ENCODE data around the gene VPS72. TPM values are rescaled to one million over a fixed set of nuclear protein-coding genes. Genes with fewer than 3 reads are reported as not detected.

Gene VPS72
- total and polyA plus RNA-seq, 5 experiments from 2014 or later: 58.3 to 79.1 (median 69.7) TPM

DNA sequence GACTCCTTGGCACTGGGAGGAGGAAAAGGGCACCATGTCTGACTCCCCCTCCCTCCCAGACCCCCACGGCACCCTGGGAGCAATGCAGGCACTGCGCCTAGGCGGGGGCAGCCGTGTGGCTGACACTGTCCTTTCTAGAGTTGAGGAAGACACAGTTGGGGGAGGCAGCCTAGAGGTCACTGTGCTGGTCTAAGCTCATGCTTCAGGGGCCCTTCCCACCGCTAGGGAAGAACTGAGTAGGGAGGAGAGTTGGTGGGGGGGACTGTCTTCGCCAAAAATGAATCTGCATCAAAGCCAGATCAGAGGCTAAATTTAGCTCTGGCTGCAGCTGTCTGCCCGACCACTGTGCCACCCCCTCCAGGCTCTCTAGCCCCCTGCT is 47.0 kb downstream of the VPS72 start:
- Mint-ChIP-seq H3K36me3 (no peaks in the 10 kb centered on the region), H3K4me3 (no peak overlapping the region), H3K9me3 (no peaks in the 10 kb centered on the region), H3K27me3 (no peaks in the 10 kb centered on the region), H3K27ac (no peak overlapping the region), H3K4me1 (peaks cover 11 to 23% (median 14%) of the 10 kb centered on the region in 4 donors)
- no peak for DNase-seq
- no peak for ATAC-seq
- POLR2A ChIA-PET: interaction anchor here (1.1 to 3.9 kb wide), 2 partner anchors 11 to 85 kb away, joined by 5 to 24 read pairs; no protein-coding TSS in a partner anchor

DNA sequence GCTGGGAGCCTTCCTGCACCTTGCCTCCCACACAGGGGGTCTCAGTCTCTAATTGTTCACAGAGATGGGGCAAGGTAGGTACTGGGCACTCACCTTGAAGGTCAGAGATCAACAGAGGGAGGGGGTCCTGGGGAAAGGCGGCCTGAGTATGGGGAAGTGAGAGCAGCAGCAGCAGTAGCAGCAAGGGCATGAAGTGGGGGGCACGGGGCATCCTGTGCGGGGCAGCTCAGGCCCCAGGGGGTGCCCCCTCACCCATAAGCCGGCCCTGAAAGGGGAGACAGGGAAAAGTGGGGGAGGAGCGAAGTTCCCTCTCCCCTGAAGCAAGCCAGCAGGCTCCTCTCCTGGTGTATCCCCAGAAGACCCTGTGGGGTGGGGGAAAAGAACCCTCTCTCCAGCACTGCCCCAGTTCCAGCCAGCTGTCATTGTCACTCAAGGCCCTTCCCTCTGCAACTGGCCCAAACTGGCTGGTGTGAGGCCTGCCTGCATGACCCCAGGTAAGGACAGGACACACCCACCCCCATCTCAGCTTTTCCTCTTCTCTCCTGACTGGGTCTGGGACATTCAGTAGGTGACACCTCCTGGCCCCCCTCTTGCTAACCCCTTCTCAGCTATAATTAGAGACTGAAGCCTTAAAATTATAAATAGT is 47.5 kb downstream of the VPS72 start:
- no peak for ATAC-seq
- Mint-ChIP-seq H3K9me3 (no peaks in the 10 kb centered on the region), H3K4me1 (peaks cover 11 to 21% (median 14%) of the 10 kb centered on the region in 4 donors), H3K36me3 (no peaks in the 10 kb centered on the region), H3K4me3 (no peak overlapping the region), H3K27ac (no peak overlapping the region), H3K27me3 (no peaks in the 10 kb centered on the region)
- POLR2A ChIA-PET: interaction anchor here (3.9 kb wide), 1 partner anchor 11 kb away, joined by 24 read pairs; no protein-coding TSS in a partner anchor
- no peak for DNase-seq

DNA sequence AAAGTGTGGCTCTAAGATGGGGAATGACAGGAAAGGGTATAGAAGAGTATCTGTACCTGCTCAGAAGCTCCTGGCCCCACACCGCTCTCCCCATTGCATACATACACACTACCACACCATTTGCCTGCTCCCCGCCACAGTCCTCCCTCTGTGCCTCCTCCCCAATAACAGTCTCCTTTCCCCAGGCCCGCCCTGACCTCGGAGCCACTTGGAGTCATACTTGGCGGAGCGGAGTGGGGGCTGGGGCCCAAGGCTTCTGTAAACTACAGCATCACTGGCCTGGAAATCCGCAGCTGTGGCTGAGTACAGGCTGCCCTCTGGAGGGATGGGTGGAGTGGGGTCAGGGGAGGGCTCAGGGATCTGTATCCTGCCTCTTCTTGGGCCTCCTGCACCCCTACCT is 52.2 kb downstream of the VPS72 start:
- H3K36me3 Mint-ChIP-seq: no peaks in the 10 kb centered on the region
- peak overlapping the region in 1 of 10 donors; percentile 39 for H3K4me3 Mint-ChIP-seq
- ATAC-seq: no peak
- POLR2A ChIA-PET: interaction anchor here (0.6 kb wide), 1 partner anchor 10 kb away, joined by 6 read pairs; no protein-coding TSS in a partner anchor
- H3K4me1 Mint-ChIP-seq: peaks cover 0 to 8% (median 2%) of the 10 kb centered on the region in 4 donors
- H3K9me3 Mint-ChIP-seq: no peaks in the 10 kb centered on the region
- no peaks in the 10 kb centered on the region for H3K27me3 Mint-ChIP-seq
- no peak overlapping the region for H3K27ac Mint-ChIP-seq
- DNase-seq: no peak

DNA sequence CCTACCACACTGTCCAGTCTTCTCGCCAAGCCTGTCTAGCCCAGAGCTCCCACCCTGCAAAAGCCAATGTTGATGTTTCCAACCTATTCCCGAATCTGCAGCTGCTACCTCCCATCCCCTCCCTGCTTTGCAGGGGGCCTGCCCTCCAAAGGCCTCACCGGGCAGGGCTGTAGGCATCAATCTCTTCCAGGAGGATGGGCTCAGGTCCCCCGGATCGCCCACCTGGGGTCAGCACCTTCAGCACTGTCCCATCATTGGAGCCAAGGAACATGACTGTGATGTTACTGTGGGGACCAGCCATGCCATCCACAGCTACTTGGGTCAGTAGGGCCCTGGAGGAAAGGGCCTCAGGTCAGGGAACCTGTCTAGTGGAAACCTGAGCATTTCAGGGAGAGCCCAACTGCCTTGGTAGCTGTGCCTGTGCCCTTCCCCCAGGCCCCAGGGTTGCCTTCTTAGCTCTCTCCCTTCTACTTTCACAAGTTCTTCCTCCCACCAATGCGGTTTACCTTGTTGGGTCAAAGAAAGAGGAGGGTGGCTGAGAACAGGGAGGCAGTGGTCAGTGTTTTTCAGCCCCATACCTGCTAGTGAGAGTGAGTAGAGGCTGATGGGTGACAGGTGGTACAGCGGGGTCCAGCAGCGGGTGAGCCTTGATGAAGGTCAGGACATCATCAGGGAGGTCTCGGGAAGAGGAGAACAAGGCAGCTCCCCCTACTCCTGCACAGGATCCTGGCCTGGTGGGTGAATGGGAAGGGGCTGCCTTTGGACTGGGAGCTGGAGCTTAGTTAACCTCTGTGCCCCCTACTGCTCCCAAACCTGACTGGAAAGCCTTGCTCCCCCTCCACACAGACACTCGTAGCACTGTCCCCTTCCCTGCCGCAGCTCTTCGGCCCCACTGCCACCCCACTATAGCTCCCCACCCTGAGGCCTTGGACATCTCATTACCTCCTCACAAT is 54.3 kb downstream of the VPS72 start:
- Mint-ChIP-seq H3K27me3 (no peaks in the 10 kb centered on the region), H3K27ac (peak overlapping the region in 3 of 10 donors; percentile 17 to 43 (median 34)), H3K4me1 (peaks cover 5 to 21% (median 10%) of the 10 kb centered on the region in 4 donors), H3K4me3 (no peak overlapping the region), H3K9me3 (no peaks in the 10 kb centered on the region), H3K36me3 (no peaks in the 10 kb centered on the region)
- POLR2A ChIA-PET: no interaction called here
- DNase-seq (no peak), ATAC-seq (no peak)

DNA sequence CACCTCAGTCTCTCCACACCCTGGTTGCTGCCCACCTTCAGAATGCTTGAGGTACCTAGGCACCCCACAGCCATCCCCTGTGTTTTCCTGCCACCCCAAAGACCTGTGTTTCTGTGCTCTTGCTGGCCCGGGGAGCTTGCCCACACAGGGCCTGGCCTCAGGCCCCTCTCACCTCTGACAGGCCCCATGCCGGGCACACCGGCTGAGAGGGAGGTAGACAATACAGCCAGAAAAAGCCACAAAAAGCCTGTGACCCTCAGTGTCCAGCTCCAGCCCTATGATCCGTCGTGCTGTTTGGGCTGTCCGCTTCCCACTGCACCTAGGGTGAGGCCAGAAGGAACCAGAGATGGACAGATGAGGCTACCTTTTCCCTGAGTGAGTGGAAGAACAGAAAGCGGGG is 55.0 kb downstream of the VPS72 start:
- no peaks in the 10 kb centered on the region for H3K27me3 Mint-ChIP-seq
- DNase-seq (no peak), ATAC-seq (no peak)
- H3K27ac Mint-ChIP-seq: no peak overlapping the region
- H3K36me3 Mint-ChIP-seq: no peaks in the 10 kb centered on the region
- H3K4me3 Mint-ChIP-seq: peak overlapping the region in 1 of 10 donors; percentile 24
- no peaks in the 10 kb centered on the region for H3K9me3 Mint-ChIP-seq
- H3K4me1 Mint-ChIP-seq: peaks cover 5 to 21% (median 12%) of the 10 kb centered on the region in 4 donors
- POLR2A ChIA-PET: no interaction called here

DNA sequence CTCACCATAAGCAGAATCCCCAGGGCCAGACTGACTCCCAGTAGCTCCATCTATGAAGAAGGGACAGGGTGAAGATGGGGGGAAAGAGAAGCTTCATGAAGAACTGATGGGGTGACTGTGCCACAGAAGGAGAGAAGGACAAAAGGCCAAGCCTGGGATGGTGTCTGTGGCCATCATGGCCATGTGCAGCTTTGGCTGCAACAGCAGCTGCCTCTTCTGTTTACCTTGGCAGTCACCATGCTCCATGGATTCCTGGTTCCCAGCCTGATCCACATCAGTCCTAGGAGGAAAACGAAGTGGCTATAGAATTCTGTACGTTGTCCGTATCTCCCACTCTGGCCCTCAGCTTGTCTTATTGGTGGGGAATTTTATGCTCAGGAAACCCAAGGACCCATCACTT is 55.6 kb downstream of the VPS72 start:
- ATAC-seq (no peak), DNase-seq (no peak)
- Mint-ChIP-seq H3K4me1 (peaks cover 5 to 21% (median 12%) of the 10 kb centered on the region in 4 donors), H3K27me3 (no peaks in the 10 kb centered on the region), H3K4me3 (peak overlapping the region in 4 of 10 donors; percentile 13 to 34 (median 16)), H3K36me3 (no peaks in the 10 kb centered on the region), H3K9me3 (no peaks in the 10 kb centered on the region), H3K27ac (peak overlapping the region in 2 of 10 donors; percentile 71 to 75)
- POLR2A ChIA-PET: interaction anchor here (0.5 kb wide), 1 partner anchor 877 kb away, joined by 3 read pairs; the partner anchor contains the start of gene CA14

DNA sequence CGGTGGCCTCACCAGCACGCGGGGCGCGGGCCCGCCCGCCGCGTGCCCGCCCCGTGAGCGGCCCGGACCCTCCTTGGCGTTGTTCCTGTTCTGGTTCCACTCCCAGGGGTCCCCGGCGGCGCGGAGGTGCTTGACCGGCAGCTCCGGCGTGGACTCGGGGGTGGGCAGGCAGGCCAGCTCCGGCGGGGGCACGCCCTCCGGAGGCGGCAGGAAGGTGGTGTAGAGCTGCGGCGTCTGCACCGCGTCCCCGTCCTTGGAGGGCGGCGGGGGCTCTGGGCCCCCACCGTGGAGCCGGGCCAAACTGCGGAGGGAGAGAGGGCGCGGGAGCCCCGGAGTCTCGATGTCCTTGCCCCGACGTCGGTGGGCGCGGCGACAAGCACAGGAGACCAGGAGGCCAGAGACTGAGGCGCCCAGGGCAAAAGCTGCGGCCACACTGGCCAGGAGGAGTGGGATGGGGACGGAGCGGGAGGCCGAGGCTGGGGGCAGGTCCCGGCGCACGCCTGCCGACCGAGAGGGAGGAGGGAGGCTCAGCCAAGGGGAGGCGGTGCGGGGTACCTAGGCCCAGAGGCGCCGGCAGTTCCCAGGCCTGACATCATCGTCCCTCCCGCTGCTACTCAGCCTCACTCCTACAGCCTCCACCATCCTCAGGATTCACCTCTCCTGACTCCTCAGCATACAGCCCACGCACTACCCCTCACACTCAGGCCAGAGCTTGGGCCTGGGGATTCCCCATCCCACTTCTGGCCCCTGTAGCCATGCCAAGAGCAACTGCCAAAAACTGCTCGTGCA is 56.8 kb downstream of the VPS72 start:
- H3K27ac Mint-ChIP-seq: no peak overlapping the region
- no peaks in the 10 kb centered on the region for H3K9me3 Mint-ChIP-seq
- no peaks in the 10 kb centered on the region for H3K27me3 Mint-ChIP-seq
- peaks cover 0 to 2% (median 0%) of the 10 kb centered on the region in 3 donors for H3K36me3 Mint-ChIP-seq
- no peak overlapping the region for H3K4me3 Mint-ChIP-seq
- DNase-seq (no peak), ATAC-seq (no peak)
- H3K4me1 Mint-ChIP-seq: peaks cover 5 to 21% (median 12%) of the 10 kb centered on the region in 4 donors
- POLR2A ChIA-PET: interaction anchor here (3.1 kb wide), 1 partner anchor 9 kb away, joined by 24 read pairs; no protein-coding TSS in a partner anchor

DNA sequence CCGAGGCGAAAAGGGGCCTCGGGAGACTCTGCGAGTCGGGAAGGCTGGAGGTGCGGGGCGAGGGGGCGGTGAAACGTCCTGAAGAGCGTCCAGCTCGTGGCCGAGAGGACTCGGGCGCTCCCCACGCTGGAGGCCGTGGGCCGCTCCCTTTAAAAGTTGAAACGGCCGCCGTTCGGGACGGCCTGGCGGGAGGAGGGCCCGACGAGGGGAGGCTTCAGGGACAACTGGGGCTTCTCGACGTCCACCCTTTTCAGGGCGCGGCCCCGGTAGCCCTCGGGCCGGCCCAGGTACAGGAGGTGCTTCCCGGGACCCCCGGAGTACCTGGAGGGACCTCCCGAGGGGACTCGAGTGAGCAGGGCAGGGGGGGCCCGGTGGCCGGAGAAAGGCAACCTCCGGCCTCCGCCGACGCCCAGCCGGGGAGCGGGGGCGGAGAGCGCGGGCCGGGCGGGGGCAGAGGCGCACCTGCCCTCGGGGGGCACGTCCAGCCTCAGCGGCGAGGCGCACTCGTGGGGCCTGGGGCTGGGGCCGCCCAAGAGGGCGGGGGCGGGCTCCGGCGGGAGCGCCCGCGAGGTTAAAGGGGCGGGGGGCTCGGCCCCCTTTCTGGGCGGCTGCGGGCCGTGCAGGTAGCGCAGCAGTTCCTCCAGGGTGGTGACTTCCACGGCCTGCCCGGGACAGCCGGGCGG is 57.5 kb downstream of the VPS72 start:
- ATAC-seq (no peak), DNase-seq (no peak)
- H3K36me3 Mint-ChIP-seq: peaks cover 0 to 2% (median 0%) of the 10 kb centered on the region in 3 donors
- peak overlapping the region in 4 of 10 donors; percentile 7 to 76 (median 32) for H3K4me3 Mint-ChIP-seq
- POLR2A ChIA-PET: interaction anchor here (1.2 to 3.1 kb wide), 5 partner anchors 10 to 25 kb away, joined by 3 to 24 read pairs (median 20); partner anchors contain the start of genes SEMA6C and TNFAIP8L2
- H3K27ac Mint-ChIP-seq: no peak overlapping the region
- peaks cover 5 to 21% (median 12%) of the 10 kb centered on the region in 4 donors for H3K4me1 Mint-ChIP-seq
- H3K9me3 Mint-ChIP-seq: no peaks in the 10 kb centered on the region
- H3K27me3 Mint-ChIP-seq: no peaks in the 10 kb centered on the region

DNA sequence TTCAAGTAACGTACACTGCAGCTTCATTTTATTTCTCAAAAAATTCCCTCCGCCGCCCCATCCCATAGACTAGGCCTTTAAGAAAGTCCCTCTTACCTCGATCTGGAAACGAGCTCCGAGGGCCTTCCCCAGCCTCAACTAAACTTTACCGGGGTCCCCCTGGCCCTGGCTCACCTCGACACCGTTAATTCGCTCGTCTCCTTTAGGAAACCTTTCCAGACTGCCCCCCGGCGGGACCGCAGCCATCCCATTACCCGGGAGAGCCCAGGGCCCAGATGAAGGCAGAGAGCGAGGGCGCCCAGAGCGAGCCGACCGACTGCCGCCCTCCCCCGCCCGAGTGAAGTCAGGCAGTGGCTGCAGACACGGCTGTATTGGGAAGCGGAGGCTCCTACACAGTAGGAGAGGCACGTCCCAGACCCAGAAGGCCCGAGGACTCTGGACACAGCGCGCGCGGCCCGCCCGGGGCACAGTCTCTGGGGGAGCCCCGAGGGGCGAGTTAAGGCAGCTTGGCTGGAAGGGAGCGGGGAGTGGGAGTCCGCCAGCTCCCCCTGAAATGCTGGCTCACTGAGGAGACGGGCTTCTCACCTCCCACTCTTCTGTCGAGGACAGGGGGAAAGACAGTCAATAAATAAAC is 58.2 kb downstream of the VPS72 start:
- Mint-ChIP-seq H3K9me3 (no peaks in the 10 kb centered on the region), H3K36me3 (peaks cover 0 to 2% (median 0%) of the 10 kb centered on the region in 3 donors), H3K4me3 (peak overlapping the region; percentile 76 to 91 (median 84)), H3K27me3 (no peaks in the 10 kb centered on the region), H3K4me1 (peaks cover 4 to 20% (median 12%) of the 10 kb centered on the region in 4 donors), H3K27ac (peak overlapping the region in 9 of 10 donors; percentile 79 to 97 (median 93))
- ATAC-seq: no peak
- DNase-seq: no peak
- POLR2A ChIA-PET: interaction anchor here (0.5 to 3.1 kb wide), 18 partner anchors 11 to 768 kb away, joined by 3 to 24 read pairs (median 5); partner anchors contain the start of genes CDC42SE1, RPRD2, SEMA6C and TNFAIP8L2

DNA sequence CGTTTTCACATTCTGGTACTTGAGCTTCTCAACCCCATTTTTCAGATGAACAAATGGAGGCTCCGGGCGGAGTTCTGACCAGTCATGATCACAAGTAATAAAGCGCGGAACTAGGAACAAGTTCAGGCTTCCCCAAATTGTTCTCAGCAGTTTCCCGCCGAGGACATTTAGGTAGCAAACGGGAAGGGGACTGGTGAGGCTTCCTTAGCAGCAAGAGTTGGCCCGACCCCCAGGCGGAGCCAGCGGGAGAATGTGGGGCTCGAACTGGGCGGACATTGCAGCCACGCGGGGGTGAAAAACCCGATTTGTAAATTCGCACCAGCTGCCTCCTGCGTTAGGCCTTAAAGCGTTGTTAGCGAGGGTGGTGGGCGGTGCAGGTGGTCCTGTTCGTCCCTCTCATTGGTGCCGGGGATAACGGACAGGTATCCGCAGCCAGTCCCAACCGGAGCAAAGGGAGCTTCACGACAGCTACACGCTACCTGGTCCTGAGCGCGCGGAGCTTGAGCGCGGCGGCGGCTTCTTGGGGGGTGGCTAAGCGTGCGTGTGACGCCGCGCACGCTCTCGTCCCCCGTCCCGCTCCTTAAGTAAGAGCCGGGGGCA is 58.9 kb downstream of the VPS72 start:
- peak; percentile 100 for ATAC-seq
- peak overlapping the region; percentile 76 to 91 (median 84) for H3K4me3 Mint-ChIP-seq
- POLR2A ChIA-PET: interaction anchor here (0.5 to 3.1 kb wide), 19 partner anchors 11 to 767 kb away, joined by 3 to 24 read pairs (median 5); partner anchors contain the start of genes CDC42SE1, PSMD4, RPRD2 and SEMA6C
- no peaks in the 10 kb centered on the region for H3K9me3 Mint-ChIP-seq
- H3K27me3 Mint-ChIP-seq: no peaks in the 10 kb centered on the region
- peak; percentile 74 to 94 (median 87) for DNase-seq
- H3K4me1 Mint-ChIP-seq: peaks cover 0 to 13% (median 12%) of the 10 kb centered on the region in 4 donors
- H3K36me3 Mint-ChIP-seq: peaks cover 0 to 6% (median 0%) of the 10 kb centered on the region in 3 donors
- peak overlapping the region; percentile 69 to 97 (median 92) for H3K27ac Mint-ChIP-seq

DNA sequence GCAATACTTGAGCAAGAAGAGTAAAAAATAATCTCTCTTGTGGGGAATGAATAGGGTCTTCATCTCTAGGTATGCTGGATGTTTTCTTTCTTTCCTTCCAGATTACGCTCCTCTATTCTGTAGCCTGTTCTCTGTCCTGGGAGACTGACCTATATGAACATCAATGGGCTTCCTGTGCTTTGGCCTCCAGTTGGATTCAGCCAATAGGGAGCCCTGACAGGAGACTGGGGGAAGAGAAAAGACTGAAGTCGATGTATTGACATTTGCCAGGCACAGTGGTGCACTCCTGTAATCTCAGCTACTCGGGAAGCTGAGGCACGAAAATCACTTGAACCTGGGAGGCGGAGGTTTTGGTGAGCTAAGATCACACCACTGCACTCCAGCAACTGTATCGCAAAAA is 61.2 kb downstream of the VPS72 start:
- Mint-ChIP-seq H3K4me3 (no peak overlapping the region), H3K27me3 (no peaks in the 10 kb centered on the region), H3K9me3 (no peaks in the 10 kb centered on the region), H3K36me3 (peaks cover 0 to 21% (median 4%) of the 10 kb centered on the region in 3 donors), H3K4me1 (peaks cover 0 to 13% (median 12%) of the 10 kb centered on the region in 4 donors), H3K27ac (no peak overlapping the region)
- POLR2A ChIA-PET: interaction anchor here (0.6 kb wide), 1 partner anchor 306 kb away, joined by 3 read pairs; no protein-coding TSS in a partner anchor
- DNase-seq (no peak), ATAC-seq (no peak)

Measured in naive thymus-derived CD8-positive, alpha-beta T cell (primary cell).